Epithelial cell of prostate (primary cell): ENCODE measurements around the gene EEF1E1.
"Not testable (repeated sequence)": the region's sequence is repeated elsewhere in the genome, so short reads cannot be mapped to it uniquely, and the experiment has no call there.

Experiments
- DNase-seq: peaks from one replicate; pipeline ENCODE4 v3.0.0-alpha.2; 2011; ENCODE audit warnings: low read depth, low spot score
- H3K27ac ChIP-seq: fragments of 450-650 bp; 2 replicates; pipeline ENCODE4 v1.5.1; 2017; ENCODE audit warnings: mild to moderate bottlenecking

Gene EEF1E1

GRCh38 chr6:8065519-8065911 is 36.8 kb downstream of the EEF1E1 start:
- no peak overlapping the region for H3K27ac ChIP-seq
- DNase-seq, result no peak

GRCh38 chr6:8064638-8065518 is 37.5 kb downstream of the EEF1E1 start:
- peak overlapping the region; percentile 60 for H3K27ac ChIP-seq
- no peak for DNase-seq

GRCh38 chr6:8063761-8064637 is 38.3 kb downstream of the EEF1E1 start, which contains the start of gene BLOC1S5:
Gene BLOC1S5, minus strand, starts transcription at chr6:8064389. Its CDS starts 13 bp downstream, at chr6:8064376.
- DNase-seq, result peak; percentile 73

GRCh38 chr6:8061736-8062135 is 40.6 kb downstream of the EEF1E1 start:
- no peak for DNase-seq
- H3K27ac ChIP-seq, result no peak overlapping the region

More at GRCh38 chr6:8063761-8064637, 38.3 kb downstream of the EEF1E1 start, which contains the start of gene BLOC1S5:
- peak within 1 kb of the TSS; percentile 60 for H3K27ac ChIP-seq

GRCh38 chr6:8060346-8060745 is 42.0 kb downstream of the EEF1E1 start:
- no peak for DNase-seq
- H3K27ac ChIP-seq, result no peak overlapping the region

GRCh38 chr6:8059129-8059528 is 43.2 kb downstream of the EEF1E1 start:
- no peak overlapping the region for H3K27ac ChIP-seq
- DNase-seq, result no peak

- H3K27ac ChIP-seq, result no peak overlapping the region
- no peak for DNase-seq
Observed at GRCh38 chr6:8057793-8058192, 44.6 kb downstream of the EEF1E1 start.

- no peak overlapping the region for H3K27ac ChIP-seq
- no peak for DNase-seq
Observed at GRCh38 chr6:8057263-8057662, 45.1 kb downstream of the EEF1E1 start.

- no peak for DNase-seq
Observed at GRCh38 chr6:8054276-8054675, 48.1 kb downstream of the EEF1E1 start.

GRCh38 chr6:8047541-8048292 is 54.6 kb downstream of the EEF1E1 start:
- DNase-seq, result peak; percentile 50

More at GRCh38 chr6:8054276-8054675, 48.1 kb downstream of the EEF1E1 start:
- no peak overlapping the region for H3K27ac ChIP-seq

GRCh38 chr6:8045769-8046168 is 56.6 kb downstream of the EEF1E1 start:
- not testable (repeated sequence) for DNase-seq, H3K27ac ChIP-seq

More at GRCh38 chr6:8047541-8048292, 54.6 kb downstream of the EEF1E1 start:
- peak overlapping the region; percentile 76 for H3K27ac ChIP-seq

GRCh38 chr6:8043221-8043620 is 59.1 kb downstream of the EEF1E1 start:
- H3K27ac ChIP-seq, result no peak overlapping the region
- DNase-seq, result no peak

- no peak overlapping the region for H3K27ac ChIP-seq
- DNase-seq, result no peak
Observed at GRCh38 chr6:8041913-8042583, 60.3 kb downstream of the EEF1E1 start.

GRCh38 chr6:8034107-8034506 is 68.2 kb downstream of the EEF1E1 start:
- not testable (repeated sequence) for DNase-seq, H3K27ac ChIP-seq

GRCh38 chr6:8030920-8031319 is 71.4 kb downstream of the EEF1E1 start:
- H3K27ac ChIP-seq, result no peak overlapping the region
- DNase-seq, result no peak
